ENCODE measurements around the gene ORC6.

The ORC6 gene

DNA sequence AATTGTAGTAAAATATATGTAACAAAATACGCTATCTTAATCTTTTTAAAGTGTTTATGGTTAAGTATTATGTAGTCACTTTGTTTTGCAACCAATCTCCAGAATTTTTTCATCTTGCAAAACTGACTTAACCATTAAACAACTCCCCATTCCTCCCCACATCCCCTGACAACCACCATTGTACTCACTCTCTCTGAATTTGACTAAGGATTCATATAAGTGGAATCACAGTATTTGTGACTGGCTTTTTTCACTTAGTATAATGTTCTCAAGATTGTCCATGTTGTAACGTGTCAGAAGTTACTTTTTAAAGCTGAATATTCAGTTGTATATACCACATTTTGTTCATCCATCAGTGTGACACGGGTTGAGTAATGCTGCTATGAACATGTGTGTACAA, 10.6 kb downstream of the ORC6 start:
- peaks cover 54% of the 10 kb centered on the region for H3K36me3 ChIP-seq (ENCODE audit: insufficient read depth, low read length)
- H3K27me3 ChIP-seq (ENCODE audit: insufficient read depth, low read length), result no peaks in the 10 kb centered on the region
- TF ChIP-seq, protein P1, sequence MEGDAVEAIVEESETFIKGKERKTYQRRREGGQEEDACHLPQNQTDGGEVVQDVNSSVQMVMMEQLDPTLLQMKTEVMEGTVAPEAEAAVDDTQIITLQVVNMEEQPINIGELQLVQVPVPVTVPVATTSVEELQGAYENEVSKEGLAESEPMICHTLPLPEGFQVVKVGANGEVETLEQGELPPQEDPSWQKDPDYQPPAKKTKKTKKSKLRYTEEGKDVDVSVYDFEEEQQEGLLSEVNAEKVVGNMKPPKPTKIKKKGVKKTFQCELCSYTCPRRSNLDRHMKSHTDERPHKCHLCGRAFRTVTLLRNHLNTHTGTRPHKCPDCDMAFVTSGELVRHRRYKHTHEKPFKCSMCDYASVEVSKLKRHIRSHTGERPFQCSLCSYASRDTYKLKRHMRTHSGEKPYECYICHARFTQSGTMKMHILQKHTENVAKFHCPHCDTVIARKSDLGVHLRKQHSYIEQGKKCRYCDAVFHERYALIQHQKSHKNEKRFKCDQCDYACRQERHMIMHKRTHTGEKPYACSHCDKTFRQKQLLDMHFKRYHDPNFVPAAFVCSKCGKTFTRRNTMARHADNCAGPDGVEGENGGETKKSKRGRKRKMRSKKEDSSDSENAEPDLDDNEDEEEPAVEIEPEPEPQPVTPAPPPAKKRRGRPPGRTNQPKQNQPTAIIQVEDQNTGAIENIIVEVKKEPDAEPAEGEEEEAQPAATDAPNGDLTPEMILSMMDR (IDR thresholded peaks at IDR 0.05; ENCODE audit: low read length), result no peak
- TF ChIP-seq EZH2 (IDR thresholded peaks at IDR 0.05; ENCODE audit: borderline replicate concordance, low read length), result no peak

DNA sequence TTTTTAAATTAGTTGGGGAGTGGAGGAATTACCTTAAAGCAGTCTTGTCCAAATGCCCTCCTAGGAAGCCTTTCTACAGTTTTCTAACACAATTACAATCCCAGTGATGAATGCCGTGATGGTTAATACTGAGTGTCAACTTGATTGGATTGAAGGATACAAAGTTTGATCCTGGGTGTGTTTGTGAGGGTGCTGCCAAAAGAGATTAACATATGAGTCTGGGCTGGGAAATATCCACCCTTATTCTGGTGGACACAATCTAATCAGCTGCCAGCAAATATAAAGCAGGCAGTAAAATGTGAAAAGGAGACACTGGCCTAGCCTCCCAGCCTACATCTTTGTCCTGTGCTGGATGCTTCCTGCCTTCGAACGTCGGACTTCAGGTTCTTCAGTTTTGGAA, 12.2 kb downstream of the ORC6 start:
- no peak overlapping the region for H3K27ac ChIP-seq (ENCODE audit: low read depth, low read length, poor library complexity, severe bottlenecking)
- H3K36me3 ChIP-seq (ENCODE audit: insufficient read depth, low read length), result peaks cover 38% of the 10 kb centered on the region
- no peak overlapping the region for H3K9ac ChIP-seq (ENCODE audit: low read length)
- H3K4me2 ChIP-seq (ENCODE audit: low read length), result no peak overlapping the region
- H2AFZ ChIP-seq (ENCODE audit: low read length), result no peak overlapping the region
- TF ChIP-seq EZH2 (IDR thresholded peaks at IDR 0.05; ENCODE audit: borderline replicate concordance, low read length), result no peak
- TF ChIP-seq, protein P1 (IDR thresholded peaks at IDR 0.05; ENCODE audit: low read length), result no peak
- H3K9me3 ChIP-seq (ENCODE audit: low read length), result no peaks in the 10 kb centered on the region
- no peaks in the 10 kb centered on the region for H3F3A ChIP-seq (ENCODE audit: insufficient read depth, low read length)
- H3K4me3 ChIP-seq (ENCODE audit: low read depth, low read length, poor library complexity, severe bottlenecking), result no peak overlapping the region
- H3K9me2 ChIP-seq (ENCODE audit: low read depth, low read length), result no peaks in the 10 kb centered on the region
- no peaks in the 10 kb centered on the region for H4K20me1 ChIP-seq (ENCODE audit: insufficient read depth, low read length)
- H3K79me2 ChIP-seq (ENCODE audit: insufficient read depth, low read length), result no peaks in the 10 kb centered on the region
- H3K27me3 ChIP-seq (ENCODE audit: insufficient read depth, low read length), result no peaks in the 10 kb centered on the region
- H3K4me1 ChIP-seq (ENCODE audit: insufficient read depth, low read length, severe bottlenecking), result no peaks in the 10 kb centered on the region

More for the DNA sequence above, 10.6 kb downstream of the ORC6 start:
- no peak overlapping the region for H2AFZ ChIP-seq (ENCODE audit: low read length)
- no peak overlapping the region for H3K4me3 ChIP-seq (ENCODE audit: low read depth, low read length, poor library complexity, severe bottlenecking)
- H3K79me2 ChIP-seq (ENCODE audit: insufficient read depth, low read length), result no peaks in the 10 kb centered on the region
- no peaks in the 10 kb centered on the region for H3K4me1 ChIP-seq (ENCODE audit: insufficient read depth, low read length, severe bottlenecking)
- H3K9me2 ChIP-seq (ENCODE audit: low read depth, low read length), result no peaks in the 10 kb centered on the region
- H3K27ac ChIP-seq (ENCODE audit: low read depth, low read length, poor library complexity, severe bottlenecking), result no peak overlapping the region
- no peaks in the 10 kb centered on the region for H3F3A ChIP-seq (ENCODE audit: insufficient read depth, low read length)
- H3K9me3 ChIP-seq (ENCODE audit: low read length), result no peaks in the 10 kb centered on the region
- H3K9ac ChIP-seq (ENCODE audit: low read length), result no peak overlapping the region
- H3K4me2 ChIP-seq (ENCODE audit: low read length), result no peak overlapping the region
- no peaks in the 10 kb centered on the region for H4K20me1 ChIP-seq (ENCODE audit: insufficient read depth, low read length)

DNA sequence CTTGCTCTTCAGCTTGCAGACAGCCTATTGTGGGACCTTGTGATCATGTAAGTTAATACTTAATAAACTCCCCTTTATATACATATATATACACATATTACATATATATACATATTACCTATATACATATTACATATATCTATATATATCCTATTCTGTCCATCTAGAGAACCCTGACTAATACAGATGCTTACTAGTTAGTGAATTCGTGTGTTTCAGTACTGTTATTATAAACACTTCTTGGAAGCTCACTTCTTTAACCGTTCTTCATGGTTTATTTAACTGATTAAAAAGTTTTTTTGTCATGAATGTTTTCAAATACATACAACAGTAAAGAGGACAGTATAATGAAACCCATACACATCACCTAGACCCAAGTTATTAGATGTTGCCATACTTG, 12.6 kb downstream of the ORC6 start:
- no peak overlapping the region for H2AFZ ChIP-seq (ENCODE audit: low read length)
- H3K4me3 ChIP-seq (ENCODE audit: low read depth, low read length, poor library complexity, severe bottlenecking), result no peak overlapping the region
- no peak for TF ChIP-seq EZH2 (IDR thresholded peaks at IDR 0.05; ENCODE audit: borderline replicate concordance, low read length)
- TF ChIP-seq, protein P1 (IDR thresholded peaks at IDR 0.05; ENCODE audit: low read length), result no peak
- H3K9me2 ChIP-seq (ENCODE audit: low read depth, low read length), result no peaks in the 10 kb centered on the region
- H3K4me2 ChIP-seq (ENCODE audit: low read length), result no peak overlapping the region
- peaks cover 34% of the 10 kb centered on the region for H3K36me3 ChIP-seq (ENCODE audit: insufficient read depth, low read length)
- no peak overlapping the region for H3K27ac ChIP-seq (ENCODE audit: low read depth, low read length, poor library complexity, severe bottlenecking)
- H3K4me1 ChIP-seq (ENCODE audit: insufficient read depth, low read length, severe bottlenecking), result no peaks in the 10 kb centered on the region
- no peaks in the 10 kb centered on the region for H3K9me3 ChIP-seq (ENCODE audit: low read length)
- no peak overlapping the region for H3K9ac ChIP-seq (ENCODE audit: low read length)
- no peaks in the 10 kb centered on the region for H4K20me1 ChIP-seq (ENCODE audit: insufficient read depth, low read length)
- no peaks in the 10 kb centered on the region for H3K27me3 ChIP-seq (ENCODE audit: insufficient read depth, low read length)
- no peaks in the 10 kb centered on the region for H3K79me2 ChIP-seq (ENCODE audit: insufficient read depth, low read length)
- no peaks in the 10 kb centered on the region for H3F3A ChIP-seq (ENCODE audit: insufficient read depth, low read length)

All from OCI-LY1 (cell line).